Measurements from ENCODE around the gene MGA. TPM values are rescaled to one million over a fixed set of nuclear protein-coding genes. Genes with fewer than 3 reads are reported as not detected.
A peak's percentile ranks its signal among the peaks of the same experiment; 100 is the strongest.

MGA gene
- polyA plus RNA-seq, 3 donors = 2.7 to 6.9 (median 4.2) TPM

- Mint-ChIP-seq H3K4me1 (peaks cover 3% of the 10 kb centered on the region), H3K9me3 (peaks cover 0 to 1% (median 0%) of the 10 kb centered on the region in 7 donors), H3K27me3 (ENCODE audit: low read depth in 3 of 3) (peaks cover 0 to 2% (median 0%) of the 10 kb centered on the region in 3 donors), H3K4me3 (no peak overlapping the region), H3K27ac (peak overlapping the region in 2 of 7 donors; percentile 37 to 61), H3K36me3 (peaks cover 19 to 26% of the 10 kb centered on the region in 2 donors)
- no peak for TF ChIP-seq CTCF (IDR thresholded peaks at IDR 0.05)
- Histone ChIP-seq H3K4me3 (replicated peaks in 1 of 3; ENCODE audit: low read depth in 2 of 3, low read length in 3 of 3) (no peak overlapping the region), H4K20me1 (ENCODE audit: insufficient read depth, low read length) (no peaks in the 10 kb centered on the region), H3K79me2 (ENCODE audit: insufficient read depth, low read length) (no peaks in the 10 kb centered on the region), H3K4me2 (replicated peaks; ENCODE audit: extremely low read depth, low read length, poor library complexity, severe bottlenecking) (no peak overlapping the region), H3K9me3 (replicated peaks in 1 of 2; ENCODE audit: control insufficient read depth in 1 of 2, insufficient read depth in 1 of 2, low read length in 2 of 2) (no peaks in the 10 kb centered on the region), H3K36me3 (replicated peaks in 1 of 2; ENCODE audit: control insufficient read depth in 1 of 2, insufficient read depth in 2 of 2, low read length in 2 of 2) (peaks cover 5 to 26% of the 10 kb centered on the region in 2 donors), H3K9ac (ENCODE audit: insufficient read depth, low read length, poor library complexity, severe bottlenecking) (no peak overlapping the region), H3K4me1 (ENCODE audit: control insufficient read depth in 1 of 2, insufficient read depth in 2 of 2, low read length in 2 of 2) (no peaks in the 10 kb centered on the region), H3K27me3 (ENCODE audit: control insufficient read depth in 2 of 2, insufficient read depth in 2 of 2, low read length in 2 of 2) (no peaks in the 10 kb centered on the region), H3K27ac (ENCODE audit: low read depth in 1 of 2, low read length in 2 of 2) (no peak overlapping the region), H2AFZ (ENCODE audit: insufficient read depth, low read depth, low read length, poor library complexity, severe bottlenecking) (no peak overlapping the region)
- 92% methylated on average over 5 of the region's 5 CpGs for WGBS (ENCODE audit: insufficient coverage)
- DNase-seq = no peak
- intact Hi-C loops (cut with micrococcal nuclease) = no loop called here
Observed at GRCh38 chr15:41799488-41799805, 139.2 kb downstream of the MGA start.

DNA sequence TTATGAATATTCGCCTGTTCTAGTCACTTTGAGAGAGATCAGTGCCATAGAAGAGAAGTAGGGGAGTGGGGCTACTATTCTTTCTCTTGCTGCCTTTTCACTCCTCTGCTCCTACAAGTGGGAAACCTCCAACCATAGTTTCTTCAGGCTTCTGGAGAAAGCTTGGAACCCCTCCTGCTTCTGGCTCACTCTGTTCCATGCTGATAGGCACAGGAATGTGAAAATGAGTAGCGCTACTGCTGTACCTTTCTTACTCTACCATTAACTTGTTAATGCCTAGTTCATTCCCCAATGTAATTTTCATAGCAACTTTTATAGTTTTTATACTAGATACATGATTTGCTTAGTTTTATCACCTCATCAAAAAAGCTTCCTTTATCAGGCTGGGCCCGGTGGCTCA, 141.0 kb downstream of the MGA start:
- H3K79me2 ChIP-seq (ENCODE audit: insufficient read depth, low read length) = no peaks in the 10 kb centered on the region
- intact Hi-C loops (cut with micrococcal nuclease) = no loop called here
- no peaks in the 10 kb centered on the region for H3K4me1 ChIP-seq (ENCODE audit: control insufficient read depth in 1 of 2, insufficient read depth in 2 of 2, low read length in 2 of 2)
- peaks cover 0 to 1% (median 0%) of the 10 kb centered on the region in 7 donors for H3K9me3 Mint-ChIP-seq
- no peak overlapping the region for H2AFZ ChIP-seq (ENCODE audit: insufficient read depth, low read depth, low read length, poor library complexity, severe bottlenecking)
- H3K9ac ChIP-seq (ENCODE audit: insufficient read depth, low read length, poor library complexity, severe bottlenecking) = no peak overlapping the region
- H3K27ac ChIP-seq (ENCODE audit: low read depth in 1 of 2, low read length in 2 of 2) = no peak overlapping the region
- H3K36me3 ChIP-seq (replicated peaks in 1 of 2; ENCODE audit: control insufficient read depth in 1 of 2, insufficient read depth in 2 of 2, low read length in 2 of 2) = peaks cover 5 to 33% of the 10 kb centered on the region in 2 donors
- H3K27me3 ChIP-seq (ENCODE audit: control insufficient read depth in 2 of 2, insufficient read depth in 2 of 2, low read length in 2 of 2) = no peaks in the 10 kb centered on the region
- peaks cover 24 to 30% of the 10 kb centered on the region in 2 donors for H3K36me3 Mint-ChIP-seq
- no peak overlapping the region for H3K27ac Mint-ChIP-seq
- no peaks in the 10 kb centered on the region for H4K20me1 ChIP-seq (ENCODE audit: insufficient read depth, low read length)
- peaks cover 0 to 2% (median 0%) of the 10 kb centered on the region in 3 donors for H3K27me3 Mint-ChIP-seq (ENCODE audit: low read depth in 3 of 3)
- H3K9me3 ChIP-seq (replicated peaks in 1 of 2; ENCODE audit: control insufficient read depth in 1 of 2, insufficient read depth in 1 of 2, low read length in 2 of 2) = no peaks in the 10 kb centered on the region
- DNase-seq = no peak
- no peak for TF ChIP-seq CTCF (IDR thresholded peaks at IDR 0.05)
- WGBS (ENCODE audit: insufficient coverage) = no CpG with 5 or more reads among the region's 3 CpGs
- no peak overlapping the region for H3K4me2 ChIP-seq (replicated peaks; ENCODE audit: extremely low read depth, low read length, poor library complexity, severe bottlenecking)
- H3K4me3 Mint-ChIP-seq = no peak overlapping the region
- H3K4me3 ChIP-seq (replicated peaks in 1 of 3; ENCODE audit: low read depth in 2 of 3, low read length in 3 of 3) = no peak overlapping the region
- peaks cover under 1% of the 10 kb centered on the region for H3K4me1 Mint-ChIP-seq
